Measurements from ENCODE around the gene ITGA11. TPM values are rescaled to one million over a fixed set of nuclear protein-coding genes. Genes with fewer than 3 reads are reported as not detected.
"Not testable (repeated sequence)": the region's sequence is repeated elsewhere in the genome, so short reads cannot be mapped to it uniquely, and the experiment has no call there.

The ITGA11 gene
- total RNA-seq, 1 donor from 2014 or later, result 193 TPM

DNA sequence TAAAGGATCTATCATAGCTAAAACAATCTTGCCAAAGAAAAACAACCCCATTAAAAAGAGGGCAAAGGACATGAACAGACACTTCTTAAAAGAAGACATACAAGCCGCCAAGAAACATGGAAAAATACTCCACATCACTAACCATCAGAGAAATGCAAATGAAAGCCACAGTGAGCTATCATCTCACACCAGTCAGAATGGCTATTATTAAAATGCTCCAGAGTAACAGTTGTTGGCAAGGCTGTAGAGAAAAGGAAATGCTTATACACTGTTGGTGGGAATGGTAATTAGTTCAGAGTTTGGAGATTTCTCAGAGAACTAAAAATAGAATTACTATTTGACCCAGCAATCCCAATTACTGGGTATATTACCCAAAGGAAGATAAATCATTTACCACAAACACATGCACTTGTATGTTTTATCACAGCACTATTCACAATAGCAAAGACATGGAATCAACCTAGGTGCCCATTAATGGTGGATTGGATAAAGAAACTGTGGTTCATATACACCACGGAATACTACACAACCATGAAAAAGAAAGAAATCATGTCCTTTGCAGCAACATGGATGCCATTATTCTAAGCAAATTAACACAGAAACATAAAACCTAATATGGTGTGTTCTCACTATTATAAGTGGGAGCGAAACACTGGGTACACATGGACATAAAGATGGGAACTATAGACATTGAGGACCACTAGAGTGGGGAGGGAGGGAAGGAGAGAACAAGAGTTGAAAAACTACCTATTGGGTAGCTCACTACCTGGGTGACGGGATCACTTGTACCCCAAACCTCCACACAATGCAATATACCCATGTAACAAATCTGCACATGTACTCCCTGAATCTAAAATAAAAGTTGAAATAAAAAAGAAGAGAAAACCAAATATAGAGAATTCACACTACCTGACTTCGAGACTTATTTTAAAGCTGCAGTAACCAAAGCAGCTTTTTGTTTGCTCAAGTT lies 32.6 kb downstream of the ITGA11 start:
- no peak for TF ChIP-seq EZH2 (IDR thresholded peaks at IDR 0.05; ENCODE audit: insufficient read depth, low read length)
- FAIRE-seq (peak; percentile 37), DNase-seq (ENCODE audit: low read depth) (peak; percentile 42)
- peaks cover 7% of the 10 kb centered on the region for H3K4me1 ChIP-seq (ENCODE audit: insufficient read depth, low read length)
- no peak overlapping the region for H3K27ac Mint-ChIP-seq (ENCODE audit: unreplicated experiment)
- H4K20me1 ChIP-seq (ENCODE audit: insufficient read depth, low read length), result peaks cover 51% of the 10 kb centered on the region
- peaks cover 6% of the 10 kb centered on the region for H3K9me3 ChIP-seq (ENCODE audit: insufficient read depth, low read depth, low read length)
- peaks cover 26% of the 10 kb centered on the region for H3K36me3 Mint-ChIP-seq (ENCODE audit: low read depth, unreplicated experiment)
- H3K4me3 ChIP-seq (ENCODE audit: insufficient read depth, low read depth, low read length), result no peak overlapping the region
- peaks cover 7% of the 10 kb centered on the region for H3K36me3 ChIP-seq (ENCODE audit: insufficient read depth, low read length)
- peaks cover 4% of the 10 kb centered on the region for H3K4me1 Mint-ChIP-seq (ENCODE audit: low read depth, unreplicated experiment)
- no peaks in the 10 kb centered on the region for H3K27me3 Mint-ChIP-seq (ENCODE audit: low read depth, unreplicated experiment)
- H3K27me3 ChIP-seq (ENCODE audit: insufficient read depth, low read length), result no peaks in the 10 kb centered on the region
- H3K79me2 ChIP-seq (ENCODE audit: insufficient read depth, low read length), result peaks cover 60% of the 10 kb centered on the region
- no peak overlapping the region for H3K9ac ChIP-seq (ENCODE audit: low read length)
- H3K4me3 Mint-ChIP-seq (ENCODE audit: unreplicated experiment), result no peak overlapping the region
- peaks cover 8% of the 10 kb centered on the region for H3K9me3 Mint-ChIP-seq (ENCODE audit: unreplicated experiment)
- no peak overlapping the region for H3K27ac ChIP-seq (ENCODE audit: low read depth, low read length)
- peak overlapping the region; percentile 24 for H3K4me2 ChIP-seq (ENCODE audit: low read length)
- no peak overlapping the region for H2AFZ ChIP-seq (ENCODE audit: low read depth, low read length)

DNA sequence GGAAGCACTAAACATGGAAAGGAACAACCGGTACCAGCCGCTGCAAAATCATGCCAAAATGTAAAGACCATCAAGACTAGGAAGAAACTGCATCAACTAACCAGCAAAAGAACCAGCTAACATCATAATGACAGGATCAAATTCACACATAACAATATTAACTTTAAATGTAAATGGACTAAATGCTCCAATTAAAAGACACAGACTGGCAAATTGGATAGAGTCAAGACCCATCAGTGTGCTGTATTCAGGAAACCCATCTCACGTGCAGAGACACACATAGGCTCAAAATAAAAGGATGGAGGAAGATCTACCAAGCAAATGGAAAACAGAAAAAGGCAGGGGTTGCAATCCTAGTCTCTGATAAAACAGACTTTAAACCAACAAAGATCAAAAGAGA lies 34.0 kb downstream of the ITGA11 start:
- not testable (repeated sequence) for H3K4me3 ChIP-seq (ENCODE audit: insufficient read depth, low read depth, low read length); H3K9ac ChIP-seq (ENCODE audit: low read length); H3K4me2 ChIP-seq (ENCODE audit: low read length); H3K27ac Mint-ChIP-seq (ENCODE audit: unreplicated experiment); H3K4me1 Mint-ChIP-seq (ENCODE audit: low read depth, unreplicated experiment); FAIRE-seq; H3K27ac ChIP-seq (ENCODE audit: low read depth, low read length); H3K9me3 Mint-ChIP-seq (ENCODE audit: unreplicated experiment); H3K9me3 ChIP-seq (ENCODE audit: insufficient read depth, low read depth, low read length); H3K4me3 Mint-ChIP-seq (ENCODE audit: unreplicated experiment); H2AFZ ChIP-seq (ENCODE audit: low read depth, low read length); H3K27me3 ChIP-seq (ENCODE audit: insufficient read depth, low read length); DNase-seq (ENCODE audit: low read depth); H3K36me3 ChIP-seq (ENCODE audit: insufficient read depth, low read length); H3K27me3 Mint-ChIP-seq (ENCODE audit: low read depth, unreplicated experiment); H3K4me1 ChIP-seq (ENCODE audit: insufficient read depth, low read length)
- Histone ChIP-seq H3K79me2 (ENCODE audit: insufficient read depth, low read length) (peaks cover 61% of the 10 kb centered on the region), H4K20me1 (ENCODE audit: insufficient read depth, low read length) (peaks cover 37% of the 10 kb centered on the region)
- H3K36me3 Mint-ChIP-seq (ENCODE audit: low read depth, unreplicated experiment), result peaks cover 23% of the 10 kb centered on the region

DNA sequence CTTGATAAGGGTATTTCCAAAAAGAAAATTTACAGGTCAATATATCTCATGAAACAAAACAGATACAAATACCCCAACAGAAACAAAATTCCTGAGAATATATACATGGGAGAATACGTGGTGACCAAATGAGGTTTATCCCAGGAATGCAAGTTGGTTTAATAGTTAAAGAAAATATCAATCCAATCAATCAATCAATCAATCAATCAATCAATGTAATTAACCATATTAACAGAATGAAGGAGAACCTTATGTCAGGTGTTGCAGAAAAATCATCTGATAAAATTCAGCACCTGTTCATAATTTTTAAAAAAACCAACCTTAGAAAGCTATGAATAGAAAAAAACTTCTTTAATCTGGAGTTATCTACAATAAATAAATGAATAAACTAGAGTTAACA lies 35.9 kb downstream of the ITGA11 start:
- H3K4me3 ChIP-seq (ENCODE audit: insufficient read depth, low read depth, low read length), result no peak overlapping the region
- H3K27me3 ChIP-seq (ENCODE audit: insufficient read depth, low read length), result no peaks in the 10 kb centered on the region
- H3K27ac Mint-ChIP-seq (ENCODE audit: unreplicated experiment), result no peak overlapping the region
- H3K36me3 ChIP-seq (ENCODE audit: insufficient read depth, low read length), result peaks cover 4% of the 10 kb centered on the region
- H3K27me3 Mint-ChIP-seq (ENCODE audit: low read depth, unreplicated experiment), result no peaks in the 10 kb centered on the region
- H3K79me2 ChIP-seq (ENCODE audit: insufficient read depth, low read length), result peaks cover 69% of the 10 kb centered on the region
- H3K9me3 ChIP-seq (ENCODE audit: insufficient read depth, low read depth, low read length), result no peaks in the 10 kb centered on the region
- TF ChIP-seq, protein P1, sequence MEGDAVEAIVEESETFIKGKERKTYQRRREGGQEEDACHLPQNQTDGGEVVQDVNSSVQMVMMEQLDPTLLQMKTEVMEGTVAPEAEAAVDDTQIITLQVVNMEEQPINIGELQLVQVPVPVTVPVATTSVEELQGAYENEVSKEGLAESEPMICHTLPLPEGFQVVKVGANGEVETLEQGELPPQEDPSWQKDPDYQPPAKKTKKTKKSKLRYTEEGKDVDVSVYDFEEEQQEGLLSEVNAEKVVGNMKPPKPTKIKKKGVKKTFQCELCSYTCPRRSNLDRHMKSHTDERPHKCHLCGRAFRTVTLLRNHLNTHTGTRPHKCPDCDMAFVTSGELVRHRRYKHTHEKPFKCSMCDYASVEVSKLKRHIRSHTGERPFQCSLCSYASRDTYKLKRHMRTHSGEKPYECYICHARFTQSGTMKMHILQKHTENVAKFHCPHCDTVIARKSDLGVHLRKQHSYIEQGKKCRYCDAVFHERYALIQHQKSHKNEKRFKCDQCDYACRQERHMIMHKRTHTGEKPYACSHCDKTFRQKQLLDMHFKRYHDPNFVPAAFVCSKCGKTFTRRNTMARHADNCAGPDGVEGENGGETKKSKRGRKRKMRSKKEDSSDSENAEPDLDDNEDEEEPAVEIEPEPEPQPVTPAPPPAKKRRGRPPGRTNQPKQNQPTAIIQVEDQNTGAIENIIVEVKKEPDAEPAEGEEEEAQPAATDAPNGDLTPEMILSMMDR (IDR thresholded peaks at IDR 0.05; ENCODE audit: insufficient read depth, low read depth, low read length), result no peak
- TF ChIP-seq EZH2 (IDR thresholded peaks at IDR 0.05; ENCODE audit: insufficient read depth, low read length), result no peak
- peaks cover 38% of the 10 kb centered on the region for H4K20me1 ChIP-seq (ENCODE audit: insufficient read depth, low read length)
- FAIRE-seq (no peak), DNase-seq (ENCODE audit: low read depth) (no peak)
- peaks cover 22% of the 10 kb centered on the region for H3K36me3 Mint-ChIP-seq (ENCODE audit: low read depth, unreplicated experiment)
- H3K9me3 Mint-ChIP-seq (ENCODE audit: unreplicated experiment), result peaks cover 13% of the 10 kb centered on the region
- no peak overlapping the region for H2AFZ ChIP-seq (ENCODE audit: low read depth, low read length)
- H3K4me2 ChIP-seq (ENCODE audit: low read length), result no peak overlapping the region
- H3K27ac ChIP-seq (ENCODE audit: low read depth, low read length), result no peak overlapping the region
- peaks cover 16% of the 10 kb centered on the region for H3K4me1 ChIP-seq (ENCODE audit: insufficient read depth, low read length)
- peaks cover 14% of the 10 kb centered on the region for H3K4me1 Mint-ChIP-seq (ENCODE audit: low read depth, unreplicated experiment)
- no peak overlapping the region for H3K4me3 Mint-ChIP-seq (ENCODE audit: unreplicated experiment)
- no peak overlapping the region for H3K9ac ChIP-seq (ENCODE audit: low read length)
